22Rv1 (cell line): ENCODE measurements around the gene MZB1.

ENCODE experiments used
- H3K27ac ChIP-seq: fragments of 450-650 bp; 2 replicates; pipeline ENCODE4 v1.5.1; 2017
- ZFX ChIP-seq: fragments of 450-650 bp; IDR thresholded peaks from 2 replicates; pipeline ENCODE4 v1.6.1; 2017; ENCODE audit warnings: antibody characterized with exemption, borderline replicate concordance
- TF ChIP-seq, protein P1 (sequence below): fragments of 450-650 bp; IDR thresholded peaks from 2 replicates; pipeline ENCODE4 v1.5.1; 2017; ENCODE audit warnings: mild to moderate bottlenecking

The MZB1 gene

DNA sequence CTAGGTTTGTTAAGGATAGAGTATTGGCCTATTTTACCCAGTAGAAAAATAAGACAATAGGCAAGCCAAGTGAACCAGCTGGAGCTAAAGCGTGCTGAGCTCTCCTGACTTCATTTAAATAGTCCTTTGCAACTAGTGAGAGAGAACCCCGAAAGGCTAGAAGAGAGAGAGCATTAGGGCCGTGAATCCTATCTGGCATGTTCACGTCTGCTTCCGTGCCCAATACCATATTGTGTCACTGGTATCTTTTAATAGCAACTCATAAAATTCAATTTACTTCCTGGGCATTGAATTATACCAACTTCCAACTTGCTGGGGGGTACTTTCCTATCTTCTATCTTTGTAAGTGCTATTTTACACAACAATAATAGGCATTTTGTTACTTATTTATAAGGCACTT lies 35.8 kb upstream of the MZB1 start:
- no peak for TF ChIP-seq ZFX
- TF ChIP-seq, protein P1, sequence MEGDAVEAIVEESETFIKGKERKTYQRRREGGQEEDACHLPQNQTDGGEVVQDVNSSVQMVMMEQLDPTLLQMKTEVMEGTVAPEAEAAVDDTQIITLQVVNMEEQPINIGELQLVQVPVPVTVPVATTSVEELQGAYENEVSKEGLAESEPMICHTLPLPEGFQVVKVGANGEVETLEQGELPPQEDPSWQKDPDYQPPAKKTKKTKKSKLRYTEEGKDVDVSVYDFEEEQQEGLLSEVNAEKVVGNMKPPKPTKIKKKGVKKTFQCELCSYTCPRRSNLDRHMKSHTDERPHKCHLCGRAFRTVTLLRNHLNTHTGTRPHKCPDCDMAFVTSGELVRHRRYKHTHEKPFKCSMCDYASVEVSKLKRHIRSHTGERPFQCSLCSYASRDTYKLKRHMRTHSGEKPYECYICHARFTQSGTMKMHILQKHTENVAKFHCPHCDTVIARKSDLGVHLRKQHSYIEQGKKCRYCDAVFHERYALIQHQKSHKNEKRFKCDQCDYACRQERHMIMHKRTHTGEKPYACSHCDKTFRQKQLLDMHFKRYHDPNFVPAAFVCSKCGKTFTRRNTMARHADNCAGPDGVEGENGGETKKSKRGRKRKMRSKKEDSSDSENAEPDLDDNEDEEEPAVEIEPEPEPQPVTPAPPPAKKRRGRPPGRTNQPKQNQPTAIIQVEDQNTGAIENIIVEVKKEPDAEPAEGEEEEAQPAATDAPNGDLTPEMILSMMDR, result no peak
- no peak overlapping the region for H3K27ac ChIP-seq

DNA sequence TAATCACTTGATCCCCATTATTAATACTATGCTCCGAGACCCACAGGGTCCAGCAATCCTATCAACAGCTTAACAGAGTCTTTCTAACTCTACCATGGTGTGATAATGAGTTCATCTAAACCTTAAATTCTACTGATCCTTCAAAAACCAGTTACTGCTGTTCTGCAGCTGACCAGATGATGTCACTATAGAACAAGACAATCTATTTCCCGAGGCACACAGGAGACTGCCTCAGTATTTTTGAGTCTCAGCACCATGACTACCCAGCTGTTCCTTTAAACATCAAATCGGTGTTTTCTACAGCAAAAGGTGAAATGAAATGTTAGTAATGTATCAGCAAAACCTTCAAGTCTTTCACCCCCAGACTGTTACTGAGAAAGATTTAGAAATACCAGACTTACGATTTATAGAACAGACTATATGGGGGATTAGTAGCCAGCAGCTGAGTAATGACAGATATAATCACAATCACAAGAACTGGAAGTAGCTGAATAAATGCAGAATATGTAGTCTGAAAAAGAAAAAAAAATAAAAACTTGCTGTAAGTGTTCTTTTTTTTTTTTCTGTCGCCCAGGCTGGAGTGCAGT lies 32.7 kb upstream of the MZB1 start:
- TF ChIP-seq ZFX, result no peak
- TF ChIP-seq, protein P1, result peak; percentile 84
- H3K27ac ChIP-seq, result no peak overlapping the region

- no peak for TF ChIP-seq ZFX
- TF ChIP-seq, protein P1, result no peak
- H3K27ac ChIP-seq, result no peak overlapping the region
Measured at GRCh38 chr5:139419226-139420192, 29.8 kb upstream of the MZB1 start.

GRCh38 chr5:139418793-139419192 lies 29.1 kb upstream of the MZB1 start:
- no peak overlapping the region for H3K27ac ChIP-seq
- TF ChIP-seq, protein P1, result no peak
- no peak for TF ChIP-seq ZFX

DNA sequence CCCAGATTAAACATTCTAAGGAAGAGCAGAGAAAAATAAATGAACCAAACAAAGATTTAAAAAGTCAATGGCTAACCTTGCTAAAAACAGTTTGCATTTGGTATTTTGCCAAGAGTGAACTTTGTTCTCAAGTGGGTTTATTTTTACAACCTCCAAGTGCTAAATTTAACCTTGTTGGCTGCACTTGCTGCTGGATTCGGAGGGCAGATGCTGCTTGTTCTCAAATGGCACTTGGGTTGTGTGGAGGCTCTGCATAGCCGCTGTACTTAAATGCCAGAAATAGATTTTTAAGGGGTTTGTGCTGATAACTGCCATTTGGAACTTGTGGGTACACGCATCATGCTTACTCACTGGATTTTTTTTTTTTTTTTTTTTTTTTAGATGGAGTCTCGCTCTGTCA lies 27.5 kb upstream of the MZB1 start:
- no peak for TF ChIP-seq ZFX
- TF ChIP-seq, protein P1, result no peak

GRCh38 chr5:139416651-139417050 lies 26.9 kb upstream of the MZB1 start:
- no peak overlapping the region for H3K27ac ChIP-seq
- TF ChIP-seq ZFX, result no peak

More for the DNA sequence above, 27.5 kb upstream of the MZB1 start:
- no peak overlapping the region for H3K27ac ChIP-seq

- no peak for TF ChIP-seq ZFX
- TF ChIP-seq, protein P1, result no peak
- H3K27ac ChIP-seq, result no peak overlapping the region
Measured at GRCh38 chr5:139415869-139416268, 26.2 kb upstream of the MZB1 start.
